OCI-LY7 (cell line): ENCODE measurements around the gene GALNT2.

Source experiments
- CTCF ChIP-seq: fragments of 200-600 bp; sonication (generic); conservative IDR thresholded peaks from 2 replicates; pipeline ENCODE4 v1.5.1; 2014; ENCODE audit warnings: mild to moderate bottlenecking, antibody characterized with exemption, low read length, moderate library complexity, mixed read lengths
- EZH2phosphoT487 ChIP-seq: fragments of 200-600 bp; sonication (generic); IDR thresholded peaks from 2 replicates; pipeline ENCODE4 v1.6.1; 2018; ENCODE audit warnings: low read depth, borderline replicate concordance, mild to moderate bottlenecking, mixed run types, antibody characterized with exemption, low read length, moderate library complexity, mixed read lengths

- no peak for TF ChIP-seq CTCF
- no peak for TF ChIP-seq EZH2phosphoT487
These were observed 63.3 kb downstream of the GALNT2 start for GRCh38 chr1:230130172-230130944.
